Measurements from ENCODE around the gene LANCL1. TPM values are rescaled to one million over a fixed set of nuclear protein-coding genes. Genes with fewer than 3 reads are reported as not detected.

The LANCL1 gene
- total RNA-seq, 2 experiments from 2014 or later: 34.0 to 36.9 TPM

GRCh38 chr2:210478661-210479060 lies 2.1 kb upstream of the LANCL1 start:
- intact Hi-C loops (cut with micrococcal nuclease): no loop called here
- no peak for ATAC-seq
- H3K27me3 Mint-ChIP-seq: no peaks in the 10 kb centered on the region
- peak overlapping the region; percentile 96 for H3K4me3 Mint-ChIP-seq
- ChIA-PET POLR2A (no interaction called here), CTCF (interaction anchor here (4.3 kb wide), 1 partner anchor 25 kb away, joined by 18 read pairs; no protein-coding TSS in a partner anchor)
- peaks cover 44% of the 10 kb centered on the region for H3K4me1 Mint-ChIP-seq (ENCODE audit: low read depth)
- H3K36me3 Mint-ChIP-seq (ENCODE audit: low read depth): peaks cover 8% of the 10 kb centered on the region
- DNase-seq: no peak
- no peak overlapping the region for H3K27ac Mint-ChIP-seq
- TF ChIP-seq CTCF (IDR thresholded peaks at IDR 0.05): no peak
- H3K9me3 Mint-ChIP-seq: no peaks in the 10 kb centered on the region

GRCh38 chr2:210477496-210477895 lies 937 bp upstream of the LANCL1 start:
- intact Hi-C loops (cut with micrococcal nuclease): no loop called here
- DNase-seq: peak; percentile 47
- Mint-ChIP-seq H3K9me3 (no peaks in the 10 kb centered on the region), H3K27me3 (no peaks in the 10 kb centered on the region), H3K4me3 (peak overlapping the region; percentile 96), H3K27ac (peak overlapping the region; percentile 98), H3K36me3 (ENCODE audit: low read depth) (peaks cover 12% of the 10 kb centered on the region), H3K4me1 (ENCODE audit: low read depth) (peaks cover 44% of the 10 kb centered on the region)
- ChIA-PET CTCF (interaction anchor here (0.6 to 4.3 kb wide), 2 partner anchors 26 to 33 kb away, joined by 5 to 18 read pairs; no protein-coding TSS in a partner anchor), POLR2A (no interaction called here)
- no peak for TF ChIP-seq CTCF (IDR thresholded peaks at IDR 0.05)
- ATAC-seq: no peak

GRCh38 chr2:210475706-210476105 lies 853 bp downstream of the LANCL1 start:
- H3K27me3 Mint-ChIP-seq: no peaks in the 10 kb centered on the region
- no peak for ATAC-seq
- DNase-seq: no peak
- H3K9me3 Mint-ChIP-seq: no peaks in the 10 kb centered on the region
- ChIA-PET CTCF (interaction anchor here (1.7 to 4.3 kb wide), 2 partner anchors 28 to 31 kb away, joined by 5 to 18 read pairs; no protein-coding TSS in a partner anchor), POLR2A (no interaction called here)
- H3K36me3 Mint-ChIP-seq (ENCODE audit: low read depth): peaks cover 23% of the 10 kb centered on the region
- peaks cover 43% of the 10 kb centered on the region for H3K4me1 Mint-ChIP-seq (ENCODE audit: low read depth)
- intact Hi-C loops (cut with micrococcal nuclease): no loop called here
- peak overlapping the region; percentile 78 for H3K27ac Mint-ChIP-seq
- H3K4me3 Mint-ChIP-seq: peak overlapping the region; percentile 96
- TF ChIP-seq CTCF (IDR thresholded peaks at IDR 0.05): no peak

GRCh38 chr2:210474776-210475175 lies 1.8 kb downstream of the LANCL1 start:
- no peak for DNase-seq
- H3K4me1 Mint-ChIP-seq (ENCODE audit: low read depth): peaks cover 36% of the 10 kb centered on the region
- CTCF ChIA-PET: interaction anchor here (1.7 to 4.3 kb wide), 2 partner anchors 29 to 30 kb away, joined by 5 to 18 read pairs; no protein-coding TSS in a partner anchor
- TF ChIP-seq CTCF (IDR thresholded peaks at IDR 0.05): no peak
- H3K36me3 Mint-ChIP-seq (ENCODE audit: low read depth): peaks cover 30% of the 10 kb centered on the region
- intact Hi-C loops (cut with micrococcal nuclease): no loop called here
- H3K4me3 Mint-ChIP-seq: peak overlapping the region; percentile 28
- POLR2A ChIA-PET: no interaction called here
- no peaks in the 10 kb centered on the region for H3K9me3 Mint-ChIP-seq
- no peaks in the 10 kb centered on the region for H3K27me3 Mint-ChIP-seq
- no peak for ATAC-seq
- peak overlapping the region; percentile 18 for H3K27ac Mint-ChIP-seq

GRCh38 chr2:210461401-210461800 lies 15.2 kb downstream of the LANCL1 start:
- peak overlapping the region; percentile 21 for H3K27ac Mint-ChIP-seq

More at GRCh38 chr2:210461401-210461800, 15.2 kb downstream of the LANCL1 start:
- no peak for TF ChIP-seq CTCF (IDR thresholded peaks at IDR 0.05)
- ATAC-seq (no peak), DNase-seq (no peak)
- Mint-ChIP-seq H3K4me1 (ENCODE audit: low read depth) (peaks cover 4% of the 10 kb centered on the region), H3K9me3 (no peaks in the 10 kb centered on the region), H3K27me3 (no peaks in the 10 kb centered on the region), H3K4me3 (no peak overlapping the region), H3K36me3 (ENCODE audit: low read depth) (peaks cover 40% of the 10 kb centered on the region)
- CTCF ChIA-PET: no interaction called here
- intact Hi-C loops (cut with micrococcal nuclease): no loop called here
- POLR2A ChIA-PET: interaction anchor here (1.4 kb wide), 1 partner anchor 9 kb away, joined by 3 read pairs; no protein-coding TSS in a partner anchor

All from activated CD8-positive, alpha-beta T cell treated with anti-CD3 and anti-CD28 coated beads for 36 hours (primary cell).